ENCODE data around the gene CALD1. TPM values are rescaled to one million over a fixed set of nuclear protein-coding genes. Genes with fewer than 3 reads are reported as not detected.

CALD1 gene
- total RNA-seq, 1 experiment from 2014 or later, result 99.8 TPM

- H3K27me3 ChIP-seq (ENCODE audit: control insufficient read depth, insufficient read depth, low read length), result no peaks in the 10 kb centered on the region
- peaks cover 2% of the 10 kb centered on the region; the same call in 1 of the 2 replicates for H3K36me3 ChIP-seq (replicated peaks; ENCODE audit: control insufficient read depth, insufficient read depth, low read length)
- DNase-seq, result no peak
- no peak overlapping the region for H3K4me3 ChIP-seq (ENCODE audit: insufficient read depth, low read depth, low read length)
Observed at GRCh38 chr7:134818613-134819345, 39.3 kb downstream of the CALD1 start.

- Histone ChIP-seq H3K36me3 (replicated peaks; ENCODE audit: control insufficient read depth, insufficient read depth, low read length) (peaks cover under 1% of the 10 kb centered on the region; the same call in 1 of the 2 replicates), H3K27me3 (ENCODE audit: control insufficient read depth, insufficient read depth, low read length) (no peaks in the 10 kb centered on the region)
- DNase-seq, result no peak
Observed at GRCh38 chr7:134819401-134819800, 40.0 kb downstream of the CALD1 start.

GRCh38 chr7:134820295-134820694 is 40.9 kb downstream of the CALD1 start:
- no peak for DNase-seq
- H3K4me3 ChIP-seq (ENCODE audit: insufficient read depth, low read depth, low read length), result no peak overlapping the region
- H3K36me3 ChIP-seq (replicated peaks; ENCODE audit: control insufficient read depth, insufficient read depth, low read length), result no peaks in the 10 kb centered on the region
- no peaks in the 10 kb centered on the region for H3K27me3 ChIP-seq (ENCODE audit: control insufficient read depth, insufficient read depth, low read length)

More at GRCh38 chr7:134819401-134819800, 40.0 kb downstream of the CALD1 start:
- no peak overlapping the region for H3K4me3 ChIP-seq (ENCODE audit: insufficient read depth, low read depth, low read length)

GRCh38 chr7:134820778-134821177 is 41.3 kb downstream of the CALD1 start:
- no peak for DNase-seq
- Histone ChIP-seq H3K27me3 (ENCODE audit: control insufficient read depth, insufficient read depth, low read length) (no peaks in the 10 kb centered on the region), H3K4me3 (ENCODE audit: insufficient read depth, low read depth, low read length) (no peak overlapping the region)

GRCh38 chr7:134823400-134823799 is 44.0 kb downstream of the CALD1 start:
- Histone ChIP-seq H3K27me3 (ENCODE audit: control insufficient read depth, insufficient read depth, low read length) (no peaks in the 10 kb centered on the region), H3K36me3 (replicated peaks; ENCODE audit: control insufficient read depth, insufficient read depth, low read length) (no peaks in the 10 kb centered on the region), H3K4me3 (ENCODE audit: insufficient read depth, low read depth, low read length) (no peak overlapping the region)
- DNase-seq, result no peak

More at GRCh38 chr7:134820778-134821177, 41.3 kb downstream of the CALD1 start:
- no peaks in the 10 kb centered on the region for H3K36me3 ChIP-seq (replicated peaks; ENCODE audit: control insufficient read depth, insufficient read depth, low read length)

- H3K36me3 ChIP-seq (replicated peaks; ENCODE audit: control insufficient read depth, insufficient read depth, low read length), result no peaks in the 10 kb centered on the region
- DNase-seq, result no peak
- H3K27me3 ChIP-seq (ENCODE audit: control insufficient read depth, insufficient read depth, low read length), result no peaks in the 10 kb centered on the region
- no peak overlapping the region for H3K4me3 ChIP-seq (ENCODE audit: insufficient read depth, low read depth, low read length)
Observed at GRCh38 chr7:134825666-134826065, 46.2 kb downstream of the CALD1 start.

GRCh38 chr7:134826105-134826504 is 46.7 kb downstream of the CALD1 start:
- Histone ChIP-seq H3K27me3 (ENCODE audit: control insufficient read depth, insufficient read depth, low read length) (no peaks in the 10 kb centered on the region), H3K4me3 (ENCODE audit: insufficient read depth, low read depth, low read length) (no peak overlapping the region), H3K36me3 (replicated peaks; ENCODE audit: control insufficient read depth, insufficient read depth, low read length) (no peaks in the 10 kb centered on the region)
- no peak for DNase-seq

- Histone ChIP-seq H3K27me3 (ENCODE audit: control insufficient read depth, insufficient read depth, low read length) (no peaks in the 10 kb centered on the region), H3K36me3 (replicated peaks; ENCODE audit: control insufficient read depth, insufficient read depth, low read length) (no peaks in the 10 kb centered on the region), H3K4me3 (ENCODE audit: insufficient read depth, low read depth, low read length) (no peak overlapping the region)
- no peak for DNase-seq
Observed at GRCh38 chr7:134827436-134827835, 48.0 kb downstream of the CALD1 start.

GRCh38 chr7:134827889-134828288 is 48.5 kb downstream of the CALD1 start:
- no peaks in the 10 kb centered on the region for H3K27me3 ChIP-seq (ENCODE audit: control insufficient read depth, insufficient read depth, low read length)
- no peak overlapping the region for H3K4me3 ChIP-seq (ENCODE audit: insufficient read depth, low read depth, low read length)
- no peak for DNase-seq
- no peaks in the 10 kb centered on the region for H3K36me3 ChIP-seq (replicated peaks; ENCODE audit: control insufficient read depth, insufficient read depth, low read length)

GRCh38 chr7:134828361-134828760 is 48.9 kb downstream of the CALD1 start:
- H3K27me3 ChIP-seq (ENCODE audit: control insufficient read depth, insufficient read depth, low read length), result no peaks in the 10 kb centered on the region
- H3K36me3 ChIP-seq (replicated peaks; ENCODE audit: control insufficient read depth, insufficient read depth, low read length), result no peaks in the 10 kb centered on the region
- no peak for DNase-seq
- H3K4me3 ChIP-seq (ENCODE audit: insufficient read depth, low read depth, low read length), result no peak overlapping the region

- Histone ChIP-seq H3K36me3 (replicated peaks; ENCODE audit: control insufficient read depth, insufficient read depth, low read length) (no peaks in the 10 kb centered on the region), H3K4me3 (ENCODE audit: insufficient read depth, low read depth, low read length) (no peak overlapping the region), H3K27me3 (ENCODE audit: control insufficient read depth, insufficient read depth, low read length) (no peaks in the 10 kb centered on the region)
- DNase-seq, result no peak
Observed at GRCh38 chr7:134829380-134829986, 50.0 kb downstream of the CALD1 start.

GRCh38 chr7:134831862-134832261 is 52.4 kb downstream of the CALD1 start:
- no peak for DNase-seq
- Histone ChIP-seq H3K4me3 (ENCODE audit: insufficient read depth, low read depth, low read length) (no peak overlapping the region), H3K36me3 (replicated peaks; ENCODE audit: control insufficient read depth, insufficient read depth, low read length) (no peaks in the 10 kb centered on the region), H3K27me3 (ENCODE audit: control insufficient read depth, insufficient read depth, low read length) (no peaks in the 10 kb centered on the region)

- Histone ChIP-seq H3K4me3 (ENCODE audit: insufficient read depth, low read depth, low read length) (no peak overlapping the region), H3K36me3 (replicated peaks; ENCODE audit: control insufficient read depth, insufficient read depth, low read length) (no peaks in the 10 kb centered on the region), H3K27me3 (ENCODE audit: control insufficient read depth, insufficient read depth, low read length) (no peaks in the 10 kb centered on the region)
- DNase-seq, result no peak
Observed at GRCh38 chr7:134832367-134832766, 52.9 kb downstream of the CALD1 start.

- no peaks in the 10 kb centered on the region for H3K36me3 ChIP-seq (replicated peaks; ENCODE audit: control insufficient read depth, insufficient read depth, low read length)
- H3K27me3 ChIP-seq (ENCODE audit: control insufficient read depth, insufficient read depth, low read length), result no peaks in the 10 kb centered on the region
- H3K4me3 ChIP-seq (ENCODE audit: insufficient read depth, low read depth, low read length), result no peak overlapping the region
- DNase-seq, result no peak
Observed at GRCh38 chr7:134834689-134835462, 55.4 kb downstream of the CALD1 start.

GRCh38 chr7:134835463-134835823 is 56.0 kb downstream of the CALD1 start:
- DNase-seq, result no peak
- Histone ChIP-seq H3K36me3 (replicated peaks; ENCODE audit: control insufficient read depth, insufficient read depth, low read length) (no peaks in the 10 kb centered on the region), H3K4me3 (ENCODE audit: insufficient read depth, low read depth, low read length) (no peak overlapping the region), H3K27me3 (ENCODE audit: control insufficient read depth, insufficient read depth, low read length) (no peaks in the 10 kb centered on the region)

All from H7 (cell line).